K562 (cell line): ENCODE results near the gene BCL10. TPM values are rescaled to one million over a fixed set of nuclear protein-coding genes. Genes with fewer than 3 reads are reported as not detected.

ENCODE experiments used
- CBFA2T3 ChIP-seq: fragments of 450-650 bp; IDR thresholded peaks from 2 replicates; pipeline ENCODE4 v1.6.1; 2017
- ETV6 ChIP-seq, 3 experiments: fragments of 150-350 bp in 1 of 3; sonication (generic) in 1 of 3; formaldehyde crosslinking in 1 of 3; IDR thresholded peaks; 2 replicates each; pipeline versions ENCODE4 v1.6.1 to v1.8.0; 2014 to 2022; ENCODE audit warnings: borderline replicate concordance in 2 of 3, low read depth in 2 of 3, antibody characterized with exemption in 1 of 3, low read length in 1 of 3, mild to moderate bottlenecking in 1 of 3, missing genetic modification reagents in 1 of 3
- FOXP1 ChIP-seq: sonication (generic); formaldehyde crosslinking; IDR thresholded peaks from 2 replicates; pipeline ENCODE4 v1.8.0; 2022; ENCODE audit warnings: mild to moderate bottlenecking, missing genetic modification reagents
- GABPB2 ChIP-seq: fragments of 250-450 bp; sonication (Bioruptor Pico); conservative IDR thresholded peaks from 2 replicates; pipeline ENCODE4 v1.5.1; 2021; ENCODE audit warnings: mild to moderate bottlenecking
- GMEB1 ChIP-seq: fragments of 250-450 bp; sonication (Bioruptor Pico); IDR thresholded peaks from 2 replicates; pipeline ENCODE4 v1.4.0; 2020; ENCODE audit warnings: mild to moderate bottlenecking
- IFI16 ChIP-seq: fragments of 250-450 bp; sonication (Bioruptor Pico); IDR thresholded peaks from 2 replicates; pipeline ENCODE4 v2.1.2; 2022; ENCODE audit warnings: mild to moderate bottlenecking, inconsistent platforms
- NFATC3 ChIP-seq: fragments of 450-650 bp; IDR thresholded peaks from 2 replicates; pipeline ENCODE4 v1.6.1; 2017; ENCODE audit warnings: mild to moderate bottlenecking
- RFX1 ChIP-seq: fragments of 450-650 bp; IDR thresholded peaks from 2 replicates; pipeline ENCODE4 v1.6.1; 2016; ENCODE audit warnings: mild to moderate bottlenecking, moderate library complexity
- RFX5 ChIP-seq: IDR thresholded peaks from 2 replicates; pipeline ENCODE4 v1.6.1; 2011; ENCODE audit warnings: low read depth, mild to moderate bottlenecking, improper control_type of control experiment, low read length
- TEAD4 ChIP-seq, 2 experiments: sonication (generic) in 1 of 2; formaldehyde crosslinking in 1 of 2; IDR thresholded peaks; 2 replicates each; pipeline versions ENCODE4 v1.6.1 to v1.8.0; 2012 to 2022; ENCODE audit warnings: borderline replicate concordance in 1 of 2, inconsistent platforms in 1 of 2, low read length in 1 of 2, mild to moderate bottlenecking in 1 of 2, missing genetic modification reagents in 1 of 2
- U2AF2 ChIP-seq: fragments of 200-400 bp; formaldehyde crosslinking; optimal IDR thresholded peaks from 2 replicates; pipeline ENCODE3; 2017; ENCODE audit warnings: low read depth, mild to moderate bottlenecking, low read length
- XRCC5 ChIP-seq: fragments of 200-400 bp; formaldehyde crosslinking; IDR thresholded peaks from 2 replicates; pipeline ENCODE4 v1.6.1; 2017; ENCODE audit warnings: low read depth, mild to moderate bottlenecking, low read length
- ZBED1 ChIP-seq: IDR thresholded peaks from 2 replicates; pipeline ENCODE4 v1.6.1; 2014
- ZBTB43 ChIP-seq: sonication (generic); formaldehyde crosslinking; IDR thresholded peaks from 2 replicates; pipeline ENCODE4 v1.8.0; 2023; ENCODE audit warnings: mild to moderate bottlenecking, missing genetic modification reagents
- ZHX1 ChIP-seq: fragments of 150-350 bp; conservative IDR thresholded peaks from 2 replicates; pipeline ENCODE4 v1.6.1; 2014; ENCODE audit warnings: low read length
- ZKSCAN3 ChIP-seq: fragments of 250-450 bp; sonication (Bioruptor Pico); IDR thresholded peaks from 2 replicates; pipeline ENCODE4 v1.4.0; 2020
- ZNF785 ChIP-seq: fragments of 250-450 bp; sonication (Bioruptor Pico); IDR thresholded peaks from 2 replicates; pipeline ENCODE4 v1.4.0; 2020; ENCODE audit warnings: mild to moderate bottlenecking
- polyA plus RNA-seq, 8 experiments: library from polyadenylated mRNA; depleted of rRNA in 4 of 8; stranded (reverse) in 5 of 8; unstranded in 3 of 8; fragments of >200 nt; fragmentation: Nextera tagmentation in 2 of 8; fragmentation: Illumina TruSeq in 1 of 8; extraction: Ambion mirVana in 2 of 8; extraction: Trizol in 1 of 8; gene quantifications; 2 replicates each; pipeline versions ENCODE4 v1.2.1 to v1.2.3, GENCODE V29; 2011 to 2014; ENCODE audit warnings: inconsistent platforms in 1 of 8, missing spikeins in 1 of 8
- total RNA-seq, 7 experiments: library from RNA; depleted of rRNA in 6 of 7; stranded (reverse); fragments of >200 nt in 6 of 7; fragmentation: Illumina TruSeq in 2 of 7; extraction: Trizol in 2 of 7; gene quantifications; 2 replicates each; pipeline versions ENCODE4 v1.2.1 to v1.2.3, GENCODE V29; 2011 to 2021; ENCODE audit warnings: low replicate concordance in 1 of 7
- TF ChIP-seq, protein P1 (sequence below): sonication (generic); formaldehyde crosslinking; IDR thresholded peaks from 2 replicates; pipeline ENCODE4 v1.8.0; 2022; ENCODE audit warnings: mild to moderate bottlenecking, missing genetic modification reagents

BCL10 gene
- total and polyA plus RNA-seq, 9 of the 15 experiments (the other 6 are each of a cell fraction or from before 2014, with no cell fraction given): 8.0 to 19.4 (median 12.3) TPM

GRCh38 chr1:85279458-85280080 lies 3.1 kb upstream of the BCL10 start (continued):
- no peak for TF ChIP-seq XRCC5
- TF ChIP-seq ETV6 (IDR thresholded peaks at IDR 0.05; ENCODE audit: borderline replicate concordance in 1 of 2, low read depth in 2 of 2, low read length in 1 of 2): no peak
- no peak for TF ChIP-seq ETV6 (CRISPR knock-in tag; IDR thresholded peaks at IDR 0.05; ENCODE audit: borderline replicate concordance)
- 0 out of 2 replicates have a peak, but pooled peaks have one; percentile 20 for TF ChIP-seq IFI16 (CRISPR knock-in tag)
- 0 out of 2 replicates have a peak, but pooled peaks have one; percentile 34 for TF ChIP-seq GMEB1 (CRISPR knock-in tag)
- TF ChIP-seq ZBED1: no peak
- TF ChIP-seq RFX1: no peak
- no peak for TF ChIP-seq U2AF2
- no peak for TF ChIP-seq ZHX1
- no peak for TF ChIP-seq ZNF785 (CRISPR knock-in tag)
- no peak for TF ChIP-seq GABPB2 (CRISPR knock-in tag)
- TF ChIP-seq CBFA2T3: no peak
- TF ChIP-seq NFATC3: no peak
- no peak for TF ChIP-seq ZKSCAN3
- no peak for TF ChIP-seq RFX5
- no peak for TF ChIP-seq TEAD4 (IDR thresholded peaks at IDR 0.05; ENCODE audit: low read length)
- no peak for TF ChIP-seq TEAD4 (CRISPR knock-in tag; IDR thresholded peaks at IDR 0.05; ENCODE audit: borderline replicate concordance)
- TF ChIP-seq ZBTB43: no peak
- no peak for TF ChIP-seq FOXP1 (CRISPR knock-in tag)
- TF ChIP-seq, protein P1, sequence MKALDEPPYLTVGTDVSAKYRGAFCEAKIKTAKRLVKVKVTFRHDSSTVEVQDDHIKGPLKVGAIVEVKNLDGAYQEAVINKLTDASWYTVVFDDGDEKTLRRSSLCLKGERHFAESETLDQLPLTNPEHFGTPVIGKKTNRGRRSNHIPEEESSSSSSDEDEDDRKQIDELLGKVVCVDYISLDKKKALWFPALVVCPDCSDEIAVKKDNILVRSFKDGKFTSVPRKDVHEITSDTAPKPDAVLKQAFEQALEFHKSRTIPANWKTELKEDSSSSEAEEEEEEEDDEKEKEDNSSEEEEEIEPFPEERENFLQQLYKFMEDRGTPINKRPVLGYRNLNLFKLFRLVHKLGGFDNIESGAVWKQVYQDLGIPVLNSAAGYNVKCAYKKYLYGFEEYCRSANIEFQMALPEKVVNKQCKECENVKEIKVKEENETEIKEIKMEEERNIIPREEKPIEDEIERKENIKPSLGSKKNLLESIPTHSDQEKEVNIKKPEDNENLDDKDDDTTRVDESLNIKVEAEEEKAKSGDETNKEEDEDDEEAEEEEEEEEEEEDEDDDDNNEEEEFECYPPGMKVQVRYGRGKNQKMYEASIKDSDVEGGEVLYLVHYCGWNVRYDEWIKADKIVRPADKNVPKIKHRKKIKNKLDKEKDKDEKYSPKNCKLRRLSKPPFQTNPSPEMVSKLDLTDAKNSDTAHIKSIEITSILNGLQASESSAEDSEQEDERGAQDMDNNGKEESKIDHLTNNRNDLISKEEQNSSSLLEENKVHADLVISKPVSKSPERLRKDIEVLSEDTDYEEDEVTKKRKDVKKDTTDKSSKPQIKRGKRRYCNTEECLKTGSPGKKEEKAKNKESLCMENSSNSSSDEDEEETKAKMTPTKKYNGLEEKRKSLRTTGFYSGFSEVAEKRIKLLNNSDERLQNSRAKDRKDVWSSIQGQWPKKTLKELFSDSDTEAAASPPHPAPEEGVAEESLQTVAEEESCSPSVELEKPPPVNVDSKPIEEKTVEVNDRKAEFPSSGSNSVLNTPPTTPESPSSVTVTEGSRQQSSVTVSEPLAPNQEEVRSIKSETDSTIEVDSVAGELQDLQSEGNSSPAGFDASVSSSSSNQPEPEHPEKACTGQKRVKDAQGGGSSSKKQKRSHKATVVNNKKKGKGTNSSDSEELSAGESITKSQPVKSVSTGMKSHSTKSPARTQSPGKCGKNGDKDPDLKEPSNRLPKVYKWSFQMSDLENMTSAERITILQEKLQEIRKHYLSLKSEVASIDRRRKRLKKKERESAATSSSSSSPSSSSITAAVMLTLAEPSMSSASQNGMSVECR: no peak
